ENCODE data around the gene SERPINI2. TPM values are rescaled to one million over a fixed set of nuclear protein-coding genes. Genes with fewer than 3 reads are reported as not detected.
A peak's percentile ranks its signal among the peaks of the same experiment; 100 is the strongest.
"Not testable (repeated sequence)": the region's sequence is repeated elsewhere in the genome, so short reads cannot be mapped to it uniquely, and the experiment has no call there.

SERPINI2 gene
- total RNA-seq, 2 experiments from 2014 or later = not detected

DNA sequence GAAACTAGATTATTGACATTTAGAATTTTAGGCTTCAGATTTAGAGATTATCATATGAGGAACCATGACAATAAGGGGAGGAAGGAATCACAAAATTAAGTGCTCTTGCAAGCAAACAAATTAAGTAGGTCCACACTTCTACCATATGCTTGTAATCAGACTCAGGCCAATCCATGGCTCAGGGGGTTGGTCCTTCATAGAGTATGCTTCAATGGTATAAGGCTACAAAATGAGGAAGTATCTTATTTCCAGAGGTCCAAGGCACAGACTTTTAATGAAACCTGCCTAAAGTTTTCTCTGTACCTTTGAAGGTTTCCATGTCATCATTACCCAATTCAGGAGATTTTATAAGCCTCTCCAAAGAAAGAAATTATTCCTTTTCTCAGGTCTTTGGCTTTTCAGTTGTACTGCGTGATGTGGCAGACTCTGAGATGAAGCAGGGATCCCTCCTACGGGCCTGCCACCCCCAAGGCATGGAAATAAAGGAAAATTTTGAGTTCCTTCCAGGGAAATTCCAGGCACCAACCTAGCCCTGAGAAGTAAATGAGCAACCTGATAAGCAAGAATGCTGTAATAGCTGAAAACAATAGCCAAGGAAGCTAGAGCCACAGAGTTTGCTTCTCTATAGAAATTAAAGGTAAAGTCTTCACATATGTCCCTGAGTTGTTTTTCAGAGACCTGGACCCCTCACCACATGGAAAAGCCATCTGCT lies 36.3 kb downstream of the SERPINI2 start:
- Mint-ChIP-seq H3K9me3 (no peaks in the 10 kb centered on the region), H3K36me3 (no peaks in the 10 kb centered on the region), H3K27ac (no peak overlapping the region), H3K4me3 (no peak overlapping the region), H3K4me1 (ENCODE audit: low read depth) (no peaks in the 10 kb centered on the region), H3K27me3 (no peaks in the 10 kb centered on the region)
- POLR2A ChIA-PET = interaction anchor here (0.8 kb wide), 1 partner anchor 14 kb away, joined by 3 read pairs; no protein-coding TSS in a partner anchor
- CTCF ChIA-PET = no interaction called here
- no peak for DNase-seq
- intact Hi-C loops (cut with micrococcal nuclease) = no loop called here

DNA sequence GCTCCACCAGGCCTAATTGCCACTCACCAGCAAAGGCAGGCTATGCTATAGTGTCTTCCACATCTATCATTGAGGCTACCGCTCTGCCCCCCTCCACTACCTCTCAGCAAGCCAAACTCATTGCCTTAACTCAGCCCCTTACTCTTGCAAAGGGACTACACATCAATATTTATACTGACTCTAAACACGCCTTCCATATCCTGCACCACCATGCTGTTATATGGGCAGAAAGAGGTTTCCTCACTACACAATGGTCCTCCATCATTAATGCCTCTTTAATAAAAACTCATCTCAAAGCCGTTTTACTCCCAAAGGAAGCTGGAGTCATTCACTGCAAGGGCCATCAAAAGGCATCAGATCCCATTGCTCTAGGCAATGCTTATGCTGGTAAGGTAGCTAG lies 46.9 kb downstream of the SERPINI2 start:
- H3K4me3 Mint-ChIP-seq; intact Hi-C loops (cut with micrococcal nuclease); H3K36me3 Mint-ChIP-seq; DNase-seq; H3K4me1 Mint-ChIP-seq (ENCODE audit: low read depth); H3K9me3 Mint-ChIP-seq; POLR2A ChIA-PET; CTCF ChIA-PET; H3K27ac Mint-ChIP-seq; H3K27me3 Mint-ChIP-seq: not testable (repeated sequence)

DNA sequence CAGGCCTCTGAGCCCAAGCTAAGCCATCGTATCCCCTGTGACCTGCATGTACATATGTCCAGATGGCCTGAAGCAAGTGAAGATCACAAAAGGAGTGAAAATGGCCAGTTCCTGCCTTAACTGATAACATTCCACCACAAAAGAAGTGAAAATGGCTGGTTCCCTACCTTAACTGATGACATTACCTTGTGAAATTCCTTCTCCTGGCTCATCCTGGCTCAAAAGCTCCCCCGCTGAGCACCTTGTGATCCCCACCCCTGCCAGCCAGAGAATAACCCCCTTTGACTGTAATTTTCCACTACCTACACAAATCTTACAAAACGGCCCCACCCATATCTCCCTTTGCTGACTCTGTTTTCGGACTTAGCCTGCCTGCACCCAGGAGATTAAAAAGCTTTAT lies 51.4 kb downstream of the SERPINI2 start:
- H3K36me3 Mint-ChIP-seq; POLR2A ChIA-PET; H3K27ac Mint-ChIP-seq; DNase-seq; intact Hi-C loops (cut with micrococcal nuclease); CTCF ChIA-PET; H3K4me1 Mint-ChIP-seq (ENCODE audit: low read depth); H3K27me3 Mint-ChIP-seq; H3K9me3 Mint-ChIP-seq; H3K4me3 Mint-ChIP-seq: not testable (repeated sequence)

GRCh38 chr3:167409611-167410010 lies 64.2 kb downstream of the SERPINI2 start:
- no peaks in the 10 kb centered on the region for H3K27me3 Mint-ChIP-seq
- no peaks in the 10 kb centered on the region for H3K9me3 Mint-ChIP-seq
- no peak for DNase-seq
- no peaks in the 10 kb centered on the region for H3K36me3 Mint-ChIP-seq
- intact Hi-C loops (cut with micrococcal nuclease) = no loop called here
- ChIA-PET POLR2A (no interaction called here), CTCF (no interaction called here)
- H3K4me1 Mint-ChIP-seq (ENCODE audit: low read depth) = no peaks in the 10 kb centered on the region
- H3K4me3 Mint-ChIP-seq = no peak overlapping the region
- no peak overlapping the region for H3K27ac Mint-ChIP-seq

DNA sequence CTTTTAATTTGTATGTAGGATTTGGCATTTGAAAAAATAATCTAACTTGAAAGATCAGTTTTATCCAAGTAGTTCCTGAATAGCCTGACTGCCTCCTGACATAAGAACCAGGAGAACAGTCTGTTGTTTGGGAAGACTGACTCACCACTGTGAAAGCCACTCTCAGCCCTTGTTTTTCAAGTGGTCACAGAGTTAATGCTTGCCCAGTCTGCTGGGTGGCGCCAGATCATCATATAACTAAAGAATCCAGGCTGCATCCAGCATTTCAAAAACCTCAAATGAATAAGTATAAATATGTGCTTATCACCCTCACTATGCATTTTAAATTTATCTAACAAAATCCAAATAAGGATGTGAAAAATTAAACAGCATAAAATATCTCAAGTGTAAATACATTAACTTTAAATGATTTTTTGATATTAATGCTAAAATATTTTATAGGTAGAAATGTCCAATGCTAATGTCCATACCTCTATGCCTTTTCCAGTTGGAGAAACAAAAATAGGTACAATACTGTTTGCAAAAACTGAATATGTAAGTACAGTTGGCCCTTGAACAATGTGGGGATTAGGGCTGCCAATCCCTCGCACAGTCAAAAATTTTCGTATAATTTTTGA lies 66.9 kb downstream of the SERPINI2 start:
- peak; percentile 10 for DNase-seq

GRCh38 chr3:167397826-167398225 lies 76.0 kb downstream of the SERPINI2 start:
- Mint-ChIP-seq H3K4me1 (ENCODE audit: low read depth) (no peaks in the 10 kb centered on the region), H3K4me3 (no peak overlapping the region), H3K27me3 (peaks cover 5% of the 10 kb centered on the region), H3K9me3 (no peaks in the 10 kb centered on the region), H3K27ac (no peak overlapping the region), H3K36me3 (no peaks in the 10 kb centered on the region)
- no peak for DNase-seq
- ChIA-PET POLR2A (no interaction called here), CTCF (no interaction called here)
- intact Hi-C loops (cut with micrococcal nuclease) = no loop called here

More for the DNA sequence above, 66.9 kb downstream of the SERPINI2 start:
- intact Hi-C loops (cut with micrococcal nuclease) = no loop called here
- no peaks in the 10 kb centered on the region for H3K36me3 Mint-ChIP-seq
- H3K4me3 Mint-ChIP-seq = no peak overlapping the region
- POLR2A ChIA-PET = no interaction called here
- no peaks in the 10 kb centered on the region for H3K4me1 Mint-ChIP-seq (ENCODE audit: low read depth)
- no peaks in the 10 kb centered on the region for H3K27me3 Mint-ChIP-seq
- CTCF ChIA-PET = no interaction called here
- H3K27ac Mint-ChIP-seq = no peak overlapping the region
- H3K9me3 Mint-ChIP-seq = no peaks in the 10 kb centered on the region

- Mint-ChIP-seq H3K4me1 (ENCODE audit: low read depth) (no peaks in the 10 kb centered on the region), H3K36me3 (no peaks in the 10 kb centered on the region), H3K27me3 (peaks cover 10% of the 10 kb centered on the region), H3K27ac (no peak overlapping the region), H3K9me3 (no peaks in the 10 kb centered on the region), H3K4me3 (no peak overlapping the region)
- ChIA-PET POLR2A (no interaction called here), CTCF (interaction anchor here (1.5 kb wide), 1 partner anchor 16 kb away, joined by 4 read pairs; the partner anchor contains the start of gene ZBBX)
- intact Hi-C loops (cut with micrococcal nuclease) = no loop called here
- DNase-seq = no peak
These were observed 77.8 kb downstream of the SERPINI2 start for GRCh38 chr3:167396075-167396474.

DNA sequence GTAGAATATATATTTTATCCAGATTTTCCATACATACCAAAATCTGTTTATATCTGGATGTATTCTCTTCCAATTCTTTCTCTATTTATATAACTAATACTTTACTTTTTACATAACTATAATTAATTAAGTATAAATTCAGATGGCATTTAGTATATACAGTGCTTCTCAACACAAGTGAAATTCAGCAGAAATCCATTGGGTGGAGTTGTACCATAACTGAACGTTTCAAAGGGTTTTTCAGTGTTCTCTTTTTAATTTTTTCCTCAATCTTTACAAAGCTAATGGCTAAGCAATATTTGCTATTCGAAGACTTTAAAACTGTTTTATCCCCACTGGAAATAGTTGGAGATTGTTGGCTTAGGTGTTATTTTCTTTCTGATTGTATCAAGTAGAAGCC lies 79.8 kb downstream of the SERPINI2 start:
- Mint-ChIP-seq H3K4me3 (no peak overlapping the region), H3K27me3 (peaks cover 7% of the 10 kb centered on the region), H3K4me1 (ENCODE audit: low read depth) (no peaks in the 10 kb centered on the region), H3K36me3 (no peaks in the 10 kb centered on the region), H3K27ac (no peak overlapping the region), H3K9me3 (no peaks in the 10 kb centered on the region)
- ChIA-PET CTCF (no interaction called here), POLR2A (no interaction called here)
- intact Hi-C loops (cut with micrococcal nuclease) = no loop called here
- DNase-seq = no peak

Other genes starting within 250 kb of the SERPINI2 start
- gene ZBBX, start 93.7 kb downstream of the SERPINI2 start, total RNA-seq = not detected
- not detected for gene WDR49, start 179.9 kb upstream of the SERPINI2 start, total RNA-seq

Measured in activated CD4-positive, alpha-beta memory T cell treated with anti-CD3 and anti-CD28 coated beads for 36 hours (primary cell).